DND-41 (cell line): ENCODE data around the gene MYD88.
"Not testable (repeated sequence)": the region's sequence is repeated elsewhere in the genome, so short reads cannot be mapped to it uniquely, and the experiment has no call there.

Source experiments
- ATAC-seq: fragments of 200-7000 bp; cut with Tn5 transposase; 3 replicates; pipeline ENCODE4 v1.9.1; 2021; ENCODE audit warnings: low read depth; ENCODE audit not compliant: insufficient read depth
- DNase-seq: peaks from one replicate; pipeline ENCODE4 v3.0.0-alpha.2; 2020
- H2AFZ ChIP-seq: 2 replicates; pipeline ENCODE4 v1.6.0; 2012; ENCODE audit warnings: low read depth, low read length
- H3K27ac ChIP-seq: 2 replicates; pipeline ENCODE4 v1.5.1; 2012; ENCODE audit warnings: low read length, inconsistent platforms
- H3K27me3 ChIP-seq: fragments of 200-600 bp; sonication (generic); 2 replicates; pipeline ENCODE4 v1.6.0; 2012; ENCODE audit warnings: low read length, mild to moderate bottlenecking, inconsistent platforms; ENCODE audit not compliant: insufficient read depth, poor library complexity
- H3K36me3 ChIP-seq: 2 replicates; pipeline ENCODE4 v1.5.1; 2012; ENCODE audit warnings: low read length, inconsistent platforms; ENCODE audit not compliant: insufficient read depth
- H3K4me1 ChIP-seq: 2 replicates; pipeline ENCODE4 v1.5.1; 2012; ENCODE audit warnings: mild to moderate bottlenecking, low read length; ENCODE audit not compliant: insufficient read depth
- H3K4me2 ChIP-seq: 2 replicates; pipeline ENCODE4 v1.6.0; 2012; ENCODE audit warnings: mild to moderate bottlenecking, moderate library complexity, low read length, inconsistent platforms; ENCODE audit not compliant: insufficient read depth
- H3K4me3 ChIP-seq, 2 experiments: fragments of 200-600 bp in 1 of 2; shearing (Covaris generic) in 1 of 2; 2 replicates each; pipeline ENCODE4 v1.5.1; 2012 to 2016; ENCODE audit warnings: inconsistent platforms in 2 of 2, low read length in 2 of 2, mild to moderate bottlenecking in 2 of 2, low read depth in 1 of 2, moderate library complexity in 1 of 2
- H3K79me2 ChIP-seq: 2 replicates; pipeline ENCODE4 v1.6.0; 2012; ENCODE audit warnings: low read length, inconsistent platforms; ENCODE audit not compliant: insufficient read depth
- H3K9ac ChIP-seq: 2 replicates; pipeline ENCODE4 v1.6.0; 2012; ENCODE audit warnings: low read depth, mild to moderate bottlenecking, inconsistent platforms, low read length, moderate library complexity
- H3K9me3 ChIP-seq: 2 replicates; pipeline ENCODE4 v1.5.1; 2012; ENCODE audit warnings: low read length, moderate library complexity, mild to moderate bottlenecking, inconsistent platforms; ENCODE audit not compliant: insufficient read depth, severe bottlenecking
- H4K20me1 ChIP-seq: 2 replicates; pipeline ENCODE4 v1.6.0; 2012; ENCODE audit warnings: low read length; ENCODE audit not compliant: insufficient read depth
- EZH2 ChIP-seq: IDR thresholded peaks from 3 replicates; pipeline ENCODE4 v1.6.1; 2012; ENCODE audit warnings: borderline replicate concordance, low read depth, mild to moderate bottlenecking, moderate library complexity, low read length, inconsistent platforms; ENCODE audit not compliant: severe bottlenecking
- TF ChIP-seq, protein P1 (sequence below): IDR thresholded peaks from 2 replicates; pipeline ENCODE4 v1.5.1; 2012; ENCODE audit warnings: borderline replicate concordance, low read length, moderate library complexity, mild to moderate bottlenecking; ENCODE audit not compliant: poor library complexity, severe bottlenecking; ENCODE audit errors: extremely low read depth

Gene MYD88

DNA sequence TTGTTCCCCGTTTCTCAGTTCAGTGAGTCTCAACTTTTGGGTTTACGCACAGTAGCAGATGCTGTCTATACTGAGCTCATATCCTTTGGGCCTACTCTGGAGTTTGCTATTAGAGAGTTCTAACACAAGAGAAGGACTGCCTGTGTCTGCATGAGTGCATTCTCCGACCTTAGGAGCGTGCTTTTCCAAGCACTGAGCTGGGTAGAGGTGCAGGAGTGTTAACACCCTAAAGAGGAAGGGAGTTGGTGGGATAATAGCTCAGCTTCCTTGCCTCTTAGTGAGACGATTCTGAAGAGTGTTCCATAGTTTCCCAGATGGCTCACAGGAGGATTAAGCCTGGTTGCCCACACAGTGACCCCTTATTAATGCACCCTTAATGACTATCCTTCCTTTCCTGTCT, 20.0 kb downstream of the MYD88 start:
- Histone ChIP-seq H3K4me1 (peaks cover under 1% of the 10 kb centered on the region; the same call in 1 of the 2 replicates), H4K20me1 (no peaks in the 10 kb centered on the region), H3K27ac (no peak overlapping the region), H3K27me3 (no peaks in the 10 kb centered on the region), H2AFZ (no peak overlapping the region), H3K36me3 (no peaks in the 10 kb centered on the region), H3K79me2 (no peaks in the 10 kb centered on the region), H3K9me3 (no peaks in the 10 kb centered on the region), H3K4me3 (no peak overlapping the region), H3K4me2 (no peak overlapping the region), H3K9ac (no peak overlapping the region)
- no peak for ATAC-seq
- DNase-seq: no peak
- TF ChIP-seq, protein P1, sequence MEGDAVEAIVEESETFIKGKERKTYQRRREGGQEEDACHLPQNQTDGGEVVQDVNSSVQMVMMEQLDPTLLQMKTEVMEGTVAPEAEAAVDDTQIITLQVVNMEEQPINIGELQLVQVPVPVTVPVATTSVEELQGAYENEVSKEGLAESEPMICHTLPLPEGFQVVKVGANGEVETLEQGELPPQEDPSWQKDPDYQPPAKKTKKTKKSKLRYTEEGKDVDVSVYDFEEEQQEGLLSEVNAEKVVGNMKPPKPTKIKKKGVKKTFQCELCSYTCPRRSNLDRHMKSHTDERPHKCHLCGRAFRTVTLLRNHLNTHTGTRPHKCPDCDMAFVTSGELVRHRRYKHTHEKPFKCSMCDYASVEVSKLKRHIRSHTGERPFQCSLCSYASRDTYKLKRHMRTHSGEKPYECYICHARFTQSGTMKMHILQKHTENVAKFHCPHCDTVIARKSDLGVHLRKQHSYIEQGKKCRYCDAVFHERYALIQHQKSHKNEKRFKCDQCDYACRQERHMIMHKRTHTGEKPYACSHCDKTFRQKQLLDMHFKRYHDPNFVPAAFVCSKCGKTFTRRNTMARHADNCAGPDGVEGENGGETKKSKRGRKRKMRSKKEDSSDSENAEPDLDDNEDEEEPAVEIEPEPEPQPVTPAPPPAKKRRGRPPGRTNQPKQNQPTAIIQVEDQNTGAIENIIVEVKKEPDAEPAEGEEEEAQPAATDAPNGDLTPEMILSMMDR: no peak
- TF ChIP-seq EZH2: no peak

DNA sequence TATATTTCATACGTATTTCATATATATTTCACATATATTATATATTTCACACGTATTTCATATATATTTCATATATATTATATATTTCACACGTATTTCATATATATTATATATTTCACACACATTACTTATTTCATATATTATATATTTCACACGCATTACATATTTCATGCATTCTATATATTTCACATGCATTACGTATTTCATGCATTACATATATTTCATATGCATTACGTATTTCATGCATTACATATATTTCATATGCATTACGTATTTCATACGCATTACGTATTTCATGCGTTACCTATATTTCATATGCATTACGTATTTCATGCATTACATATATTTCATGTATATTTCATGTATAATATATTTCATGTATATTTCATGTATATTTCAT, 22.2 kb downstream of the MYD88 start:
- H3K9ac ChIP-seq, H3K27me3 ChIP-seq, H3K27ac ChIP-seq, H2AFZ ChIP-seq, DNase-seq, H3K4me2 ChIP-seq, H3K79me2 ChIP-seq, H4K20me1 ChIP-seq, ATAC-seq, H3K9me3 ChIP-seq, H3K36me3 ChIP-seq, H3K4me3 ChIP-seq: not testable (repeated sequence)
- peaks cover 12% of the 10 kb centered on the region for H3K4me1 ChIP-seq

DNA sequence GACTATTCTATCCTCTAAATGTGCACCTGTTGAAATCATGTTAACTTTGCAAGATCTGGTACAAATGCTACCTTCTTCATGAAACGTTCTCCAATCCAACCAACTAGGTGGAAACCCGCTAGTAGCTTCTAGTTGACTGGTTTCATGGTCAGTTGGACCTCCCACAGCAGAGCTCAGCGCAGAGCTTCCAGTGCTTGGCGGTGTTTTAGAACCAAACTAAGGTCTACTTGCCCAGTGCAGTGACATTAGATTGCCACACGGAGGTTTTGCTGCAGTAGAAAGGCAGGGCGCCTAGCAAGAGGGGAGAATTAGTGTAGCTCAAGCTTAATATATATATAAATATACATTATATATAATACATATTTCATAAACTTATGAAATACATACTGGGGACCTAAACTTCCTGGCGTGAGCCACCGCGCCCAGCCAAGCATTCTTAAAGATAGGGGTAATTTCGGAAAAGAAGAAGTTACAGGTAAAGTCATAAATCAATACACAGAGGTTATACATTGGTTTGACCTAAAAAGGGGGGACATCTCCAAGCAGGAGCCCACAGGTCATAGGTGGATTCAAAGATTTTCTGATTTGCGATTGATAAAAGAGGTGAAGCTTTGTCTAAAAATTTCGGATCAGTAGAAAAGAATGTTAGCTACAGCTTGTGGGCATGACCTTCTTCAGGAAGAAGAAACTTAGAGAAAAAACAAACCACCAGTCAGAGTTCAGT, 24.8 kb downstream of the MYD88 start:
- H2AFZ ChIP-seq: peak overlapping the region; percentile 50

More for the DNA sequence above, 24.8 kb downstream of the MYD88 start:
- peaks cover 30% of the 10 kb centered on the region for H3K79me2 ChIP-seq
- 0 out of 2 replicates have a peak overlapping the region, but pooled peaks have one; percentile 72 for H3K4me2 ChIP-seq
- peak overlapping the region; percentile 78; the same call in 1 of the 2 replicates for H3K9ac ChIP-seq
- H3K27me3 ChIP-seq: no peaks in the 10 kb centered on the region
- H3K4me3 ChIP-seq: no peak overlapping the region
- DNase-seq (peak; percentile 35), ATAC-seq (no peak)
- H4K20me1 ChIP-seq: peaks cover 7% of the 10 kb centered on the region
- no peaks in the 10 kb centered on the region for H3K9me3 ChIP-seq
- TF ChIP-seq, protein P1: peak; percentile 43
- TF ChIP-seq EZH2: no peak
- H3K36me3 ChIP-seq: no peaks in the 10 kb centered on the region; the same call in 1 of the 2 replicates
- H3K4me1 ChIP-seq: peaks cover 34% of the 10 kb centered on the region
- H3K27ac ChIP-seq: no peak overlapping the region; the same call in 1 of the 2 replicates
